ENCODE results near the gene PPP2R1B.

The PPP2R1B gene

GRCh38 chr11:111684251-111684650 is 81.9 kb downstream of the PPP2R1B start:
- no peak for DNase-seq

DNA sequence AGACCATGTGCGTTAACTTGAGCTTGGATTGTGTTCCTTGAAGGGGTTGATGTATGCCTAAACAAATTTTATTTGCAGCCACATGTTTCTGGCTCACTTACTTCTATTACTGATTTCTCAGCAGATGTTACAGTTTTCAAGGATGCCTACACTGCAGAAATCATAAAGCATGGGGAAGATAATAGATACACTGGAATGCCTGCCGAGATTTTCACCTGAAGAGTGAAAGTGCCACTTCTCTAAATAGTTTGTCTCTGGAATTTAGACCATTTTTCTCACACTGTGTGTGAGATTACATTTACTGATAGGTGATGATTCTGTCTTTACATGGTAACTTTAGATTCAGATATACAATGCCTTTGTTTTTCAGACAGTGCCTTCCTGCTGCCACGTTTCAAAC is 82.4 kb downstream of the PPP2R1B start:
- no peak for DNase-seq

- no peak for DNase-seq
These were observed 85.6 kb downstream of the PPP2R1B start for GRCh38 chr11:111680486-111681175.
